HG02973 (cell line): ENCODE measurements around the gene NHS.

Experiments
- ATAC-seq: cut with Tn5 transposase; IDR thresholded peaks from one replicate; pipeline ENCODE4 v1.9.1; 2021; ENCODE audit warnings: moderate library complexity; ENCODE audit not compliant: unreplicated experiment

The NHS gene

GRCh38 chrX:17759990-17760389 is 385.0 kb downstream of the NHS start:
- ATAC-seq: no peak

GRCh38 chrX:17767734-17768133 is 392.7 kb downstream of the NHS start:
- no peak for ATAC-seq

GRCh38 chrX:17768997-17769396 is 394.0 kb downstream of the NHS start:
- no peak for ATAC-seq

GRCh38 chrX:17769701-17770269 is 394.8 kb downstream of the NHS start:
- ATAC-seq: no peak

- no peak for ATAC-seq
Observed at GRCh38 chrX:17773221-17773876, 398.3 kb downstream of the NHS start.

- no peak for ATAC-seq
Observed at GRCh38 chrX:17774053-17774452, 399.1 kb downstream of the NHS start.

GRCh38 chrX:17778997-17779396 is 404.0 kb downstream of the NHS start:
- ATAC-seq: no peak

GRCh38 chrX:17779434-17779833 is 404.4 kb downstream of the NHS start:
- no peak for ATAC-seq
